GM12864 (cell line): ENCODE measurements around the gene RAD21L1.

Experiments
- DNase-seq: peaks from one replicate; pipeline ENCODE4 v3.0.0-alpha.2; 2011; ENCODE audit warnings: low read depth
- H3K4me3 ChIP-seq: 2 replicates; pipeline ENCODE4 v1.5.1; 2011; ENCODE audit warnings: mild to moderate bottlenecking, low read depth, low read length, control low read depth
- TF ChIP-seq, protein P1 (sequence below): IDR thresholded peaks from 2 replicates; pipeline ENCODE4 v1.5.1; 2011; ENCODE audit warnings: low read depth, mild to moderate bottlenecking, moderate library complexity, low read length, control low read depth, inconsistent platforms; ENCODE audit errors: missing control alignments

The RAD21L1 gene

DNA sequence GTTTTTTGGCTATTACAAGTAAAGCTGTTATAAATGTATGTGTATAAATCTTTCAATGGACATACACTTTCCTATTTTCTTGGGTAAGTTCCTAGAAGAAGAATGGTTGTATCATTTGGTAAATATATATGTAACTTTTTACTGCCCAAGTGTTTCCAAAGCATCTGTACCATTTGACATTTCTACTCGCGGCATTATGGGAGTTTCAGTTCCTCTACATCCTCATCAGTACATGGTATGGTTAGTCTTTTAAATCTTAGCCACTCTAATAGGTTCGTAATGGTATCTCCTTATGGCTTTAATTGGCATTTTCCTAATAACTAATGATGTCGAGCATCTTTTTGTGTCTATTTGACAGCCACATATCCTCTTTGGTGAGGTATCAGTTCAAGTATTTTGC, 53.1 kb downstream of the RAD21L1 start:
- no peak overlapping the region for H3K4me3 ChIP-seq
- DNase-seq = no peak
- TF ChIP-seq, protein P1, sequence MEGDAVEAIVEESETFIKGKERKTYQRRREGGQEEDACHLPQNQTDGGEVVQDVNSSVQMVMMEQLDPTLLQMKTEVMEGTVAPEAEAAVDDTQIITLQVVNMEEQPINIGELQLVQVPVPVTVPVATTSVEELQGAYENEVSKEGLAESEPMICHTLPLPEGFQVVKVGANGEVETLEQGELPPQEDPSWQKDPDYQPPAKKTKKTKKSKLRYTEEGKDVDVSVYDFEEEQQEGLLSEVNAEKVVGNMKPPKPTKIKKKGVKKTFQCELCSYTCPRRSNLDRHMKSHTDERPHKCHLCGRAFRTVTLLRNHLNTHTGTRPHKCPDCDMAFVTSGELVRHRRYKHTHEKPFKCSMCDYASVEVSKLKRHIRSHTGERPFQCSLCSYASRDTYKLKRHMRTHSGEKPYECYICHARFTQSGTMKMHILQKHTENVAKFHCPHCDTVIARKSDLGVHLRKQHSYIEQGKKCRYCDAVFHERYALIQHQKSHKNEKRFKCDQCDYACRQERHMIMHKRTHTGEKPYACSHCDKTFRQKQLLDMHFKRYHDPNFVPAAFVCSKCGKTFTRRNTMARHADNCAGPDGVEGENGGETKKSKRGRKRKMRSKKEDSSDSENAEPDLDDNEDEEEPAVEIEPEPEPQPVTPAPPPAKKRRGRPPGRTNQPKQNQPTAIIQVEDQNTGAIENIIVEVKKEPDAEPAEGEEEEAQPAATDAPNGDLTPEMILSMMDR = no peak

DNA sequence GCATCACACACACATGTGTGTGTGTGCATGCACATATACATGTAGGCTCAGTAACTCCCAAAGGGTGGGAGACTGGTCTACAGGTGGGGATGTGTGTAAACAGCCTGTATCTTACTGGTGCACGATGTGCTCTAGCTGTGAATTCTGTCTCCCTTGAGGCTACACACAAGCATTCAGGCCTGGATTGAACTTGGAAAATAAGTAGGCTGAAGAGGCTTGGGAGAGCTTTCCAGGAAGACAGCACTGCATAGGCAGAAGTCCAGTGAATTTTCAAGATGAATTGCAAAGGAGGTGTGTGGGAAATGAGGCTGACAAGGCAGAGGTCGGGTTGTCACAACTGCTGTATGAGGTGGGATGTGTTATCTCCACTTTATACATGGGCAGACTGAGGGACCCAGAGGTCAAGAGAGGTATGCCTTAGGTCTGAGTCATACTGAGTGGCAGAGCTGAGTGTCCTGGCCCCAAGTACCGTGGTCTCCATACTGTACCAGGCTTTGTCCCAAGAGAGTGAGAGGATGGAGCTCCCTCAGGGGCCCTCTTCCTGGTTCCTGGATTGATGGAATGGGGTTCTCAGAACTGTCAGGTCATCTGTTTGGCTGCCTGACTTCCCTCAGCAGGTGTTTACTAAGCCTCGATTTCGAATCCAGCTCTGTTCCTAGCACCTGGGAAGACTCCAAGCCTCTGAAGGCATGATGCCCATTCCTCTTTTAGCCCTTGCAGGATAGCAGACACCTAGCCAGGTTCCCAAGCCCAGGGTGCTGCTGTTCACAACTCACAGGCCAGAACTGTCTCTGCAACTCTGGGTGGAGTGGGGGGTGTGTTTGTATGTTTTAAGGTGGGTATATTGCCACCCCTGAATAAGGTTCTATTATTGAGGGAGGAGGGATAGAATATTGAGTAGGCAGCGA, 54.6 kb downstream of the RAD21L1 start:
- H3K4me3 ChIP-seq = no peak overlapping the region
- TF ChIP-seq, protein P1 = no peak
- DNase-seq = no peak

DNA sequence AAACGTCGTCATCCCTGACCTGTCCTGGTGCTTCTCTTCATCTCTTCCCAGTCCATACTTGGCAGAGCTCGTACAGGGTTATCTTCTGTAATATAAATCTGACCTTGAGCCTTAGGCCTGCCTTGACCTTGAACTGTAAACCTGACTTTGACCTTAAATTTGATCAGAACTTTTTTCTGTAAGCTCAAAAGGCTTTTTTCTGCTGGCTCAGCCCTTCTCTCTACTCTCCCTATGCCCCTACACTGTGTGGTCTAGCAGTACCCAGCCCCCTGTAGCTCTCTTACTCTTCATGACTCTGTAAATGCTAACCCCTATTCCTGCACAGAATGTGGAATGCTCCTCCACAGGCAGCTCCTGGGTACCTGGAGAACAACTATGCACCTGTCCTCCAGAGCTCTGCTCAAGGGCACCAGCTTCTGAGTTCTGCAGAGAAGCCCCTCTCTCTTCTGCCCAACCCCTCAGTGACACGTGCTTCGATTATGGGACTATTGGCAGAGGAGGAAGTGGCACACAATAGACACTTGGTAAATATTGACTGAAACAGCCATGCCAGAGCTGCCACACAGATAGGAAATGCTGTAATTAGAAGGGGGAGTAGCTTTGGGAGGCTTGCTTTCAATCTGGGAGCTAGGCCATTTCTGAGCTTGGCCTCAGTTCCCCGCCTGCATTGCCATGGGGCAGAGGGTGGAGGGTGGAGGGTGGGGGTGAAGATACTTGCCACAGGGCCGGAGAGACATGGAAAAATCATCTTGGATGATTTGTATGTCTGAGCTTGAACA, 55.6 kb downstream of the RAD21L1 start:
- H3K4me3 ChIP-seq = no peak overlapping the region
- DNase-seq = no peak
- TF ChIP-seq, protein P1 = no peak

DNA sequence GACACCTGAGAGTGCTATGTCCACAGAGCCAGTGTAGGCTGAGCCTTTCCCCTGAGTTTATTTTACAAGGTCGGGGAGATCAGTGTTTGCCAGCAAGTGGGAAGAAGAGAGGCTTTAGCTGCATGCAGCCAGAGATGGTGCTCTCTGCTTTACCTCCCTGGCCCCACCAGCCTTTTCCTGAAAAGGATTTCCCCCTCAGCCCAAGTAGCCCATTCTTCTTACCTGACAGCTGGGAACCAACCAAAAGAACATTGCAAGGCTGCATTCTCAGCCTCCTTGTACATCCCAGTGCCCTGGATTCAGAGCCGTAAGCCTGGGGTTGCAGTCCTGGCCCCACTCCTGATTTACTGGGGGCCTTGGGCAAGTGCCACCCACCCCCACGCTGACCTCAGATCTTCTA, 57.1 kb downstream of the RAD21L1 start:
- TF ChIP-seq, protein P1 = no peak
- H3K4me3 ChIP-seq = no peak overlapping the region

DNA sequence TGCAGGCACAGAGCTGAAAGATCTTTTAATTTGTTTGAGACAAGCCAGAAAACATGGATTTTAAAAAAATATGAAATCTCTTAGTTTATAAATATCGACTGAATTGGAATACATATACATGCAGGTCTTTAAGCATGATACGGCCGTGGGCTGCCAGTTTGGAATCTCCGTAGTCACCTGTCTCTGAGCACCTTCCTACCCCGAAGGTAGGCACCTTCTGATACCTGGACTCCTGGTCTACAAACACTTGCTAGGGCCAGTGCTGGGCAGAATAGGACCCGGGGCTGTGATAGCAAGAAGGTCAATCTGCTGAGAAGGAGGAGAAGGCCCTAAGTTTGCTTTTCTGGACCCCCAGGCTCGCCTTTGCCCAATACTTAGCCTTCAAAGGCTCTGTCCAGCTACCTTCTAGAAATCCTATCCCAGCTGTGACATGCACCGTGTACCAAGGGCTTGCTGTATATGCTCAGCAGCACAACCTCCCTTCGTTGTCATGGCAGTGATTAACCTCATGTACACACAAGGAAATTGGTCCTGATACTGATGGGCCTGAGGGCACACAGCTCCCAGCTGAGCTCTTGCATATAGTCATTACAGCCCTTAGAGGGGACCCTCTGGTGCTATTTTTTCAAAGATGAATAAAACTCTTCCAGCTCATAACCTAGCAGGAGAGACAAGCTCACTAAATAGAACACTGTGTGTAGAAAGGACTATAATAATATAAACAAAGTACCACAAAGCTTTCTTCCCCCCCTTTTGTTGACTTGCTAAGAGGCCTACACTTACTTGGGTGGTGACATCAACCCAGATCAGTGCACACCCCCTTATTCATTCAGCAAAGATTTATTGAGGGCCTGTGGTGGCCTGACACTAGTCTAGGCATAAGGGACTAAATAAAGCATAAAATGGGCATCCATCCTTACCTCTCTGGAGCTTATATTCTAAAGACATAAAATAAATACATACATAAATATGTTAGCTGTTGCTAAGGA, 58.0 kb downstream of the RAD21L1 start:
- H3K4me3 ChIP-seq = no peak overlapping the region
- TF ChIP-seq, protein P1 = no peak
- DNase-seq = no peak

More for the DNA sequence above, 57.1 kb downstream of the RAD21L1 start:
- DNase-seq = no peak

DNA sequence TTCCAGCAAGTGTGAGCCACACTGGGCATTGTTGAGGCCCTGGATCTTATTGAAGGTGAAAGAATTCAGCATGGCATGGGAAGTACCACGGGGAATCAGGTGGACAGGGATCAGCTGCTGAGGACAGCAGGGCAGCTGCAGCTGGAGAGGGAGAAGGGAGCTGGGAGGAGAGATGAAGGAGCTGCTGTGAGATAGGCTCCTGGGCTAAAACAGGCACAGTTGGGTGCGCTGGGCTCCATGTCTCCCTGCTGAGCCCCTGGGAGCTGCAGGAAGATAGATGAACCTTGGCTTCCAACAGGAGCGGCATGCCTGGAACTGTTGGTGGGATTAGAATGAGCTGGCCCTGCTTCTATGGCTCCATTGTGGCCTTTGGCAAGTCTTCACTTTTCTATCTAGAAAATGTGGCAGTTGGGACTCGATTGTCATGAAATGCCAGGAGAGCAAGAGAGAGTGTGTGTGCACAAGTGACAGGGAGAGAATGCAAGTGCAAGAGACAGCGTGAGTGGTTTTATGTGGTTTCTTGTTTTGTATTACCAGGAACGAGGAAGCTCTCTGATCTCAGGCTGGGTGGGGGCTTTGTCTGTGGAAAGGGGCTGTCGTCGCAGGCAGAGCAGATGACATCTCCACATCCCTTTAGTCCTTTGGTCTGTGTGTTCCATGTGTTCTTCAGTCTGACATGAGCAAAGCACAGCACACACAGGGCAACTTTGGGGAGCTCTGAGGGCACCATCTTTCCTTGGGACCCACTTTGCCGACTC, 60.6 kb downstream of the RAD21L1 start:
- H3K4me3 ChIP-seq = no peak overlapping the region
- TF ChIP-seq, protein P1 = no peak
- DNase-seq = no peak
